ENCODE measurements around the gene BCR. TPM values are rescaled to one million over a fixed set of nuclear protein-coding genes. Genes with fewer than 3 reads are reported as not detected.

BCR gene
- total and polyA plus RNA-seq, 2 of the 13 experiments (the other 11 are each of a cell fraction or from before 2014, with no cell fraction given), result 19.9 to 33.6 TPM

- no peak overlapping the region for H3K9ac ChIP-seq (ENCODE audit: insufficient read depth, low read depth, low read length)
- intact Hi-C loops (cut with micrococcal nuclease; ENCODE audit: unreplicated experiment), result no loop called here
- H3K4me2 ChIP-seq (ENCODE audit: low read depth, low read length), result no peak overlapping the region
- no peak overlapping the region for H3K27ac ChIP-seq (ENCODE audit: extremely low read length, insufficient read depth, low read length)
- no peaks in the 10 kb centered on the region for H3K9me3 ChIP-seq (ENCODE audit: low read length)
- CTCF ChIA-PET (ENCODE audit: low intra/inter-chr PET ratio, low total read pairs), result no interaction called here
- ATAC-seq (no peak), FAIRE-seq (no peak), DNase-seq (ENCODE audit: low spot score) (no peak)
- no TSS peak for BruUV-seq (replicated peaks)
- no peaks in the 10 kb centered on the region for H3K79me2 ChIP-seq (ENCODE audit: insufficient read depth, low read length)
- H4K20me1 ChIP-seq (ENCODE audit: insufficient read depth, low read length), result no peaks in the 10 kb centered on the region
- peaks cover 7 to 14% of the 10 kb centered on the region in 2 experiments; a peak in 3 of 5 replicates for H3K36me3 ChIP-seq (replicated peaks in 1 of 2; ENCODE audit: control insufficient read depth in 1 of 2, insufficient read depth in 2 of 2, low read length in 2 of 2)
- in situ Hi-C loops (cut with HindIII; ENCODE audit: extremely low pct_ligation_motif_present, low pct_unique_long_range_greater_than_20kb), result no loop called here
- TF ChIP-seq ZNF180 (CRISPR knock-in tag; IDR thresholded peaks at IDR 0.05; ENCODE audit: borderline replicate concordance, low read depth) (no peak), PHF5A (CRISPR knock-in tag; IDR thresholded peaks at IDR 0.05; ENCODE audit: low read depth, unreplicated experiment) (no peak)
- no peak overlapping the region for H2AFZ ChIP-seq (ENCODE audit: low read length)
- no peak overlapping the region for H3K4me3 ChIP-seq (replicated peaks in 1 of 3; ENCODE audit: insufficient read depth in 1 of 3, low read depth in 2 of 3, low read length in 3 of 3)
- 98% methylated on average over 5 of the region's 9 CpGs for WGBS (ENCODE audit: low lambda C conversion rate)
- POLR2A ChIA-PET, result no interaction called here
- H3K4me1 ChIP-seq (ENCODE audit: insufficient read depth, low read length), result no peaks in the 10 kb centered on the region
- no peaks in the 10 kb centered on the region for H3K27me3 ChIP-seq (ENCODE audit: control insufficient read depth in 1 of 2, insufficient read depth in 2 of 2, low read length in 2 of 2)
Measured at GRCh38 chr22:23305321-23305910, 125.1 kb downstream of the BCR start.

GRCh38 chr22:23305922-23306374 lies 125.6 kb downstream of the BCR start:
- no peak overlapping the region for H3K27ac ChIP-seq (ENCODE audit: extremely low read length, insufficient read depth, low read length)
- no TSS peak for BruUV-seq (replicated peaks)
- H4K20me1 ChIP-seq (ENCODE audit: insufficient read depth, low read length), result no peaks in the 10 kb centered on the region
- no peak overlapping the region for H2AFZ ChIP-seq (ENCODE audit: low read length)
- H3K9ac ChIP-seq (ENCODE audit: insufficient read depth, low read depth, low read length), result no peak overlapping the region
- H3K79me2 ChIP-seq (ENCODE audit: insufficient read depth, low read length), result no peaks in the 10 kb centered on the region
- no peak overlapping the region for H3K4me3 ChIP-seq (replicated peaks in 1 of 3; ENCODE audit: insufficient read depth in 1 of 3, low read depth in 2 of 3, low read length in 3 of 3)
- ATAC-seq, result no peak
- ChIA-PET CTCF (ENCODE audit: low intra/inter-chr PET ratio, low total read pairs) (no interaction called here), POLR2A (no interaction called here)
- no peak for TF ChIP-seq ZNF564 (CRISPR knock-in tag; IDR thresholded peaks at IDR 0.05)
- TF ChIP-seq TOPORS (CRISPR knock-in tag; IDR thresholded peaks at IDR 0.05), result no peak
- TF ChIP-seq CCDC6 (CRISPR knock-in tag; IDR thresholded peaks at IDR 0.05), result no peak
- TF ChIP-seq ZNF570 (CRISPR knock-in tag; IDR thresholded peaks at IDR 0.05; ENCODE audit: borderline replicate concordance), result no peak
- TF ChIP-seq ZNF569 (CRISPR knock-in tag; IDR thresholded peaks at IDR 0.05; ENCODE audit: borderline replicate concordance), result no peak
- no peak for FAIRE-seq
- H3K4me2 ChIP-seq (ENCODE audit: low read depth, low read length), result no peak overlapping the region
- 97% methylated on average over 9 of the region's 11 CpGs for WGBS (ENCODE audit: low lambda C conversion rate)
- H3K9me3 ChIP-seq (ENCODE audit: low read length), result no peaks in the 10 kb centered on the region
- in situ Hi-C loops (cut with HindIII; ENCODE audit: extremely low pct_ligation_motif_present, low pct_unique_long_range_greater_than_20kb), result no loop called here
- DNase-seq (ENCODE audit: low spot score), result no peak
- H3K4me1 ChIP-seq (ENCODE audit: insufficient read depth, low read length), result no peaks in the 10 kb centered on the region
- H3K27me3 ChIP-seq (ENCODE audit: control insufficient read depth in 1 of 2, insufficient read depth in 2 of 2, low read length in 2 of 2), result no peaks in the 10 kb centered on the region
- H3K36me3 ChIP-seq (replicated peaks in 1 of 2; ENCODE audit: control insufficient read depth in 1 of 2, insufficient read depth in 2 of 2, low read length in 2 of 2), result peaks cover 4 to 12% of the 10 kb centered on the region in 2 experiments; a peak in 3 of 5 replicates
- intact Hi-C loops (cut with micrococcal nuclease; ENCODE audit: unreplicated experiment), result no loop called here
